ENCODE measurements around the gene HMGXB4.

DNA sequence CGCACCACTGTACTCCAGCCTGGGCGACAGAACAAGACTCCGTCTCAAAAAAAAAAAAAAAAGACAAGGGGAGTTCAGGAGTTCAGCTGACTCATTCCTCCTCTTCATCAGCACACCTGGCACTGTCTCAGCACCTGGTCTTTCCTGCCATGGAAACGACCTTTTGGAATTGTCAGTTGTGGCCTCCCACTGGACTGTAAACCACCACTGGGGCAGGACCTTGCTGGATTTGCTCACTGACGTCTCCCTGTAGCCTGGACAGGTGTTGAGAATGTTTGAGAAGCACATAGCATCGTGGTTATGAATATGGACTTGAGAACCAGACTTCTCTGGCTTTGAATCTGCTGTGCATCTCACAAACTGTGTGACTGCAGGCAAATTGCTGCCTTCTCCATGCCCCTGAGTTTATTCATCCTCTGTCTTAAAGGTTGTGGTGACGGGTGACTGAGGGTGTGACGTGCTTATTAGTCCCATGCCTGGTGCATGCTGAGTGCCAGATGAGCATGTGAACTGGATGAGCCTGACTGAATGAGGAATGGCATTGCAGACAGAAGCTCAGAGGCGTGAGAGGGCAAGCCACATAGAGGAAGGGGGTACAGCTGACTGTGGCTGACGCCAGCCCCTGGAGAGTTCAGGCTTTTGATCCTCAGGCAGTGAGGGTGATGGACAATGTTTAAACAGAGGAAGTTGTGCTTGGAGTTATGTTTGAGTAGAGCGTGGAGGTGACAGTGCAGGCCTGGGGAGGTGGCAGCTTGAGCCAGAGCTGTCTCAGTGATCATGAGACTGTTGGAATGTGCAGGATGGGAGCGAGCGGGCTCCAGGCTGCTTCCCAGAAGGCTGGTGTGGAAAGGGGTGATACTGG is 55.1 kb downstream of the HMGXB4 start:
- TF ChIP-seq POLR2AphosphoS5 (IDR thresholded peaks at IDR 0.05) (no peak), POLR2A (IDR thresholded peaks at IDR 0.05) (no peak)

All from suprapubic skin (tissue), 4 donors.